ENCODE measurements around the gene CA4.
A peak's percentile ranks its signal among the peaks of the same experiment; 100 is the strongest.

Gene CA4

DNA sequence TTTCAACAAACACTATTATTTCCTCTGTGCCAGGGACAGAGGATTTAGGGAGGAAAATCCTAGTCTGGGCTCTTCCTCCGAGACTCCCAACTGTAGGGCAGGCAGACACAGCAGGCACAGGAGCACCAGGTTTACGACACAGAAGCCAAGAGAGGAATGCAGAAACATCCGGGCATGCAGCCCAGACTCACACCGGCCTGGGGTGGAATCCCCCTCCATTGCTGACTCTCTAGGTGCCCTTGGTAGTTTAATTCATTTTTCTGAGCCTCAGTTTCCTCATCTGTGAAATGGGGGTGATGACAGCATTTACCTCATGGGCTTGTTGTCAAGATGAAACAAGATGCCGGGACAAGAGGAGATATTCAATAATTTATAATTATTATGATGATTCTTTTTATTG, 14.9 kb downstream of the CA4 start:
- no peak overlapping the region for H3K4me3 ChIP-seq (ENCODE audit: low read depth in 1 of 2, low read length in 2 of 2)
- no peak overlapping the region for H3K27ac ChIP-seq (ENCODE audit: low read length)
- DNase-seq, result no peak
- no peaks in the 10 kb centered on the region for H3K79me2 ChIP-seq (ENCODE audit: insufficient read depth, low read length)
- no peaks in the 10 kb centered on the region for H3K9me3 ChIP-seq (ENCODE audit: insufficient read depth, low read length, severe bottlenecking)
- H4K20me1 ChIP-seq (ENCODE audit: insufficient read depth, low read length), result no peaks in the 10 kb centered on the region
- H3K4me1 ChIP-seq (ENCODE audit: insufficient read depth, low read length), result no peaks in the 10 kb centered on the region
- no peaks in the 10 kb centered on the region for H3K27me3 ChIP-seq (ENCODE audit: insufficient read depth, low read length, poor library complexity)
- H2AFZ ChIP-seq (ENCODE audit: low read depth, low read length), result no peak overlapping the region
- no peak for ATAC-seq (ENCODE audit: insufficient read depth, low read depth)
- no peak for TF ChIP-seq EZH2 (IDR thresholded peaks at IDR 0.05; ENCODE audit: borderline replicate concordance, low read depth, low read length, severe bottlenecking)
- TF ChIP-seq, protein P1, sequence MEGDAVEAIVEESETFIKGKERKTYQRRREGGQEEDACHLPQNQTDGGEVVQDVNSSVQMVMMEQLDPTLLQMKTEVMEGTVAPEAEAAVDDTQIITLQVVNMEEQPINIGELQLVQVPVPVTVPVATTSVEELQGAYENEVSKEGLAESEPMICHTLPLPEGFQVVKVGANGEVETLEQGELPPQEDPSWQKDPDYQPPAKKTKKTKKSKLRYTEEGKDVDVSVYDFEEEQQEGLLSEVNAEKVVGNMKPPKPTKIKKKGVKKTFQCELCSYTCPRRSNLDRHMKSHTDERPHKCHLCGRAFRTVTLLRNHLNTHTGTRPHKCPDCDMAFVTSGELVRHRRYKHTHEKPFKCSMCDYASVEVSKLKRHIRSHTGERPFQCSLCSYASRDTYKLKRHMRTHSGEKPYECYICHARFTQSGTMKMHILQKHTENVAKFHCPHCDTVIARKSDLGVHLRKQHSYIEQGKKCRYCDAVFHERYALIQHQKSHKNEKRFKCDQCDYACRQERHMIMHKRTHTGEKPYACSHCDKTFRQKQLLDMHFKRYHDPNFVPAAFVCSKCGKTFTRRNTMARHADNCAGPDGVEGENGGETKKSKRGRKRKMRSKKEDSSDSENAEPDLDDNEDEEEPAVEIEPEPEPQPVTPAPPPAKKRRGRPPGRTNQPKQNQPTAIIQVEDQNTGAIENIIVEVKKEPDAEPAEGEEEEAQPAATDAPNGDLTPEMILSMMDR (IDR thresholded peaks at IDR 0.05; ENCODE audit: borderline replicate concordance, extremely low read depth, low read length, poor library complexity, severe bottlenecking), result no peak
- no peak overlapping the region for H3K9ac ChIP-seq (ENCODE audit: low read depth, low read length)
- no peak overlapping the region for H3K4me2 ChIP-seq (ENCODE audit: insufficient read depth, low read length)
- H3K36me3 ChIP-seq (ENCODE audit: insufficient read depth, low read length), result no peaks in the 10 kb centered on the region

DNA sequence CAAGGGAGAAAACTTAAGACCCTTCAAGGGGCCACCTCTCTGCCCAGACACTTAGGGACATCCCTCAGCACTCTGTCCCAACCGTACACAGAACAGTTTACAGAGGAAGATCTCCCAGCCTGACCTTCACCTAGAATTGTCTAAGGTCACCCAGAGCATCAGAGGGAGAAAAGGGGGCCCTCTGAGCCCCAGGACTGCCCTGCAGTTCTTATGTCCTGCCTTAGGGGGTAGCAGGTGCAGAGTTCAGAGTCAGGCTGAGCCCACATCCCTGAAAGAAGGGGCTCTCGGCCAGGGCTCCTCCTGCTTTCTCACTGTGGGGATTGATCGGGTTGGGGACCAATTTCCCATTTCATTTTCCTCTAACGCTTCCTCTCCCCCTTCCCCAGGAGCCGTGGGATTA, 15.4 kb downstream of the CA4 start:
- peak; percentile 37; the same call in 1 of the 3 replicates for ATAC-seq (ENCODE audit: insufficient read depth, low read depth)
- H3K9ac ChIP-seq (ENCODE audit: low read depth, low read length), result no peak overlapping the region

DNA sequence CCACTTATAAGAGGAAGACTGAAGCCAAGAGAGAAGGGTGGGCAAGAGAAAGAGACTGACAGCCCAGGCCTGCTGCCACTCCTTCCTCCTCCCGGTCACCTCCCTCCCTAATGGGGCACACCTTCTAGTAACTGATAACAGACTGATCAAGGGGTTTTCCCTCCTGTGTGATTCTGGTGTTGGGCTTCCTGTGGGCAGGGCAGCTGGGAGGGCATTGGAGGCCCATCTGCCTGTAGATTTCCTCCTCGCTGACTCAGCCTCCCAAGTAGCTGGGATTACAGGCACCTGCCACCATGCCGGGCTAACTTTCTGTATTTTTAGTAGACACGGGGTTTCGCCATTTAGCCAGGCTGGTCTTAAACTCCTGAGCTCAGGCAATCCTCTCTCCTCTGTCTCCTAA, 16.2 kb downstream of the CA4 start:
- no peaks in the 10 kb centered on the region for H4K20me1 ChIP-seq (ENCODE audit: insufficient read depth, low read length)
- no peaks in the 10 kb centered on the region for H3K27me3 ChIP-seq (ENCODE audit: insufficient read depth, low read length, poor library complexity)
- peaks cover 13% of the 10 kb centered on the region for H3K4me1 ChIP-seq (ENCODE audit: insufficient read depth, low read length)
- no peaks in the 10 kb centered on the region for H3K9me3 ChIP-seq (ENCODE audit: insufficient read depth, low read length, severe bottlenecking)
- H2AFZ ChIP-seq (ENCODE audit: low read depth, low read length), result no peak overlapping the region
- no peak overlapping the region for H3K27ac ChIP-seq (ENCODE audit: low read length)
- DNase-seq, result no peak
- no peaks in the 10 kb centered on the region for H3K79me2 ChIP-seq (ENCODE audit: insufficient read depth, low read length)
- H3K4me2 ChIP-seq (ENCODE audit: insufficient read depth, low read length), result no peak overlapping the region
- no peak for ATAC-seq (ENCODE audit: insufficient read depth, low read depth)
- H3K36me3 ChIP-seq (ENCODE audit: insufficient read depth, low read length), result no peaks in the 10 kb centered on the region
- H3K4me3 ChIP-seq (ENCODE audit: low read depth in 1 of 2, low read length in 2 of 2), result no peak overlapping the region
- H3K9ac ChIP-seq (ENCODE audit: low read depth, low read length), result no peak overlapping the region
- no peak for TF ChIP-seq EZH2 (IDR thresholded peaks at IDR 0.05; ENCODE audit: borderline replicate concordance, low read depth, low read length, severe bottlenecking)
- TF ChIP-seq, protein P1 (IDR thresholded peaks at IDR 0.05; ENCODE audit: borderline replicate concordance, extremely low read depth, low read length, poor library complexity, severe bottlenecking), result no peak

More for the DNA sequence above, 15.4 kb downstream of the CA4 start:
- no peak overlapping the region for H2AFZ ChIP-seq (ENCODE audit: low read depth, low read length)
- no peaks in the 10 kb centered on the region for H4K20me1 ChIP-seq (ENCODE audit: insufficient read depth, low read length)
- H3K4me1 ChIP-seq (ENCODE audit: insufficient read depth, low read length), result peaks cover 5% of the 10 kb centered on the region
- H3K9me3 ChIP-seq (ENCODE audit: insufficient read depth, low read length, severe bottlenecking), result no peaks in the 10 kb centered on the region
- no peaks in the 10 kb centered on the region for H3K36me3 ChIP-seq (ENCODE audit: insufficient read depth, low read length)
- H3K27ac ChIP-seq (ENCODE audit: low read length), result no peak overlapping the region
- TF ChIP-seq, protein P1 (IDR thresholded peaks at IDR 0.05; ENCODE audit: borderline replicate concordance, extremely low read depth, low read length, poor library complexity, severe bottlenecking), result no peak
- TF ChIP-seq EZH2 (IDR thresholded peaks at IDR 0.05; ENCODE audit: borderline replicate concordance, low read depth, low read length, severe bottlenecking), result no peak
- DNase-seq, result no peak
- H3K79me2 ChIP-seq (ENCODE audit: insufficient read depth, low read length), result no peaks in the 10 kb centered on the region
- H3K4me2 ChIP-seq (ENCODE audit: insufficient read depth, low read length), result no peak overlapping the region
- H3K4me3 ChIP-seq (ENCODE audit: low read depth in 1 of 2, low read length in 2 of 2), result no peak overlapping the region
- no peaks in the 10 kb centered on the region for H3K27me3 ChIP-seq (ENCODE audit: insufficient read depth, low read length, poor library complexity)

All from DND-41 (cell line).